Measurements from ENCODE around the gene PRSS22. TPM values are rescaled to one million over a fixed set of nuclear protein-coding genes. Genes with fewer than 3 reads are reported as not detected.

Gene PRSS22
- total and polyA plus RNA-seq, 4 donors = 0.17 TPM; not detected in 3

- DNase-seq (ENCODE audit: low read depth in 4 of 6, low spot score in 6 of 6) = no peak
- H3K9me3 ChIP-seq (ENCODE audit: control insufficient read depth, insufficient read depth, low read length) = no peaks in the 10 kb centered on the region
- H3K27ac ChIP-seq (ENCODE audit: low read depth, low read length) = no peak overlapping the region
- H3K4me1 ChIP-seq (ENCODE audit: control insufficient read depth, insufficient read depth, low read length) = peaks cover 12% of the 10 kb centered on the region
- no peaks in the 10 kb centered on the region for H3K27me3 ChIP-seq (ENCODE audit: control insufficient read depth, insufficient read depth, low read length)
- H3K36me3 ChIP-seq (ENCODE audit: control insufficient read depth, insufficient read depth, low read length) = peaks cover 64% of the 10 kb centered on the region
- 88% methylated on average over 4 of the region's 13 CpGs for WGBS (ENCODE audit: insufficient coverage)
- no peak overlapping the region for H3K4me3 ChIP-seq (ENCODE audit: low read depth, low read length)
Observed at GRCh38 chr16:2899564-2900072, 41.6 kb upstream of the PRSS22 start.

GRCh38 chr16:2898831-2899563 is 41.0 kb upstream of the PRSS22 start:
- 47% methylated on average over 7 of the region's 10 CpGs for WGBS (ENCODE audit: insufficient coverage)
- no peaks in the 10 kb centered on the region for H3K27me3 ChIP-seq (ENCODE audit: control insufficient read depth, insufficient read depth, low read length)
- H3K4me3 ChIP-seq (ENCODE audit: low read depth, low read length) = no peak overlapping the region
- H3K36me3 ChIP-seq (ENCODE audit: control insufficient read depth, insufficient read depth, low read length) = peaks cover 70% of the 10 kb centered on the region
- H3K9me3 ChIP-seq (ENCODE audit: control insufficient read depth, insufficient read depth, low read length) = no peaks in the 10 kb centered on the region
- no peak for DNase-seq (ENCODE audit: low read depth in 4 of 6, low spot score in 6 of 6)
- H3K27ac ChIP-seq (ENCODE audit: low read depth, low read length) = no peak overlapping the region
- peaks cover 6% of the 10 kb centered on the region for H3K4me1 ChIP-seq (ENCODE audit: control insufficient read depth, insufficient read depth, low read length)

GRCh38 chr16:2897110-2897509 is 39.1 kb upstream of the PRSS22 start:
- Histone ChIP-seq H3K27me3 (ENCODE audit: control insufficient read depth, insufficient read depth, low read length) (no peaks in the 10 kb centered on the region), H3K4me3 (ENCODE audit: low read depth, low read length) (no peak overlapping the region), H3K36me3 (ENCODE audit: control insufficient read depth, insufficient read depth, low read length) (peaks cover 74% of the 10 kb centered on the region), H3K4me1 (ENCODE audit: control insufficient read depth, insufficient read depth, low read length) (no peaks in the 10 kb centered on the region), H3K27ac (ENCODE audit: low read depth, low read length) (no peak overlapping the region), H3K9me3 (ENCODE audit: control insufficient read depth, insufficient read depth, low read length) (no peaks in the 10 kb centered on the region)
- no peak for DNase-seq (ENCODE audit: low read depth in 4 of 6, low spot score in 6 of 6)
- 91% methylated on average over 5 of the region's 7 CpGs for WGBS (ENCODE audit: insufficient coverage)

GRCh38 chr16:2896480-2897010 is 38.6 kb upstream of the PRSS22 start:
- peaks cover 74% of the 10 kb centered on the region for H3K36me3 ChIP-seq (ENCODE audit: control insufficient read depth, insufficient read depth, low read length)
- H3K27me3 ChIP-seq (ENCODE audit: control insufficient read depth, insufficient read depth, low read length) = no peaks in the 10 kb centered on the region
- no peak overlapping the region for H3K27ac ChIP-seq (ENCODE audit: low read depth, low read length)
- 95% methylated on average over 19 of the region's 19 CpGs for WGBS (ENCODE audit: insufficient coverage)
- no peaks in the 10 kb centered on the region for H3K4me1 ChIP-seq (ENCODE audit: control insufficient read depth, insufficient read depth, low read length)
- H3K4me3 ChIP-seq (ENCODE audit: low read depth, low read length) = no peak overlapping the region
- DNase-seq (ENCODE audit: low read depth in 4 of 6, low spot score in 6 of 6) = no peak
- no peaks in the 10 kb centered on the region for H3K9me3 ChIP-seq (ENCODE audit: control insufficient read depth, insufficient read depth, low read length)

GRCh38 chr16:2895813-2896212 is 37.8 kb upstream of the PRSS22 start:
- Histone ChIP-seq H3K36me3 (ENCODE audit: control insufficient read depth, insufficient read depth, low read length) (peaks cover 72% of the 10 kb centered on the region), H3K27me3 (ENCODE audit: control insufficient read depth, insufficient read depth, low read length) (no peaks in the 10 kb centered on the region), H3K4me1 (ENCODE audit: control insufficient read depth, insufficient read depth, low read length) (no peaks in the 10 kb centered on the region), H3K9me3 (ENCODE audit: control insufficient read depth, insufficient read depth, low read length) (no peaks in the 10 kb centered on the region), H3K4me3 (ENCODE audit: low read depth, low read length) (no peak overlapping the region), H3K27ac (ENCODE audit: low read depth, low read length) (no peak overlapping the region)
- 59% methylated on average over 4 of the region's 4 CpGs for WGBS (ENCODE audit: insufficient coverage)
- DNase-seq (ENCODE audit: low read depth in 4 of 6, low spot score in 6 of 6) = no peak

- H3K4me1 ChIP-seq (ENCODE audit: control insufficient read depth, insufficient read depth, low read length) = no peaks in the 10 kb centered on the region
- no peak for DNase-seq (ENCODE audit: low read depth in 4 of 6, low spot score in 6 of 6)
- WGBS (ENCODE audit: insufficient coverage) = 86% methylated on average over 31 of the region's 31 CpGs
Observed at GRCh38 chr16:2894231-2894630, 36.3 kb upstream of the PRSS22 start.

GRCh38 chr16:2884041-2884451 is 26.1 kb upstream of the PRSS22 start:
- Histone ChIP-seq H3K4me3 (ENCODE audit: low read depth, low read length) (peak overlapping the region; percentile 78), H3K4me1 (ENCODE audit: control insufficient read depth, insufficient read depth, low read length) (peaks cover 14% of the 10 kb centered on the region), H3K9me3 (ENCODE audit: control insufficient read depth, insufficient read depth, low read length) (peaks cover 5% of the 10 kb centered on the region), H3K27me3 (ENCODE audit: control insufficient read depth, insufficient read depth, low read length) (no peaks in the 10 kb centered on the region), H3K27ac (ENCODE audit: low read depth, low read length) (peak overlapping the region; percentile 98), H3K36me3 (ENCODE audit: control insufficient read depth, insufficient read depth, low read length) (peaks cover 7% of the 10 kb centered on the region)
- DNase-seq (ENCODE audit: low read depth in 4 of 6, low spot score in 6 of 6) = peak in 1 of 6 donors; percentile 2
- 57% methylated on average over 12 of the region's 18 CpGs for WGBS (ENCODE audit: insufficient coverage)

More at GRCh38 chr16:2894231-2894630, 36.3 kb upstream of the PRSS22 start:
- H3K4me3 ChIP-seq (ENCODE audit: low read depth, low read length) = no peak overlapping the region
- no peak overlapping the region for H3K27ac ChIP-seq (ENCODE audit: low read depth, low read length)
- H3K36me3 ChIP-seq (ENCODE audit: control insufficient read depth, insufficient read depth, low read length) = peaks cover 56% of the 10 kb centered on the region
- peaks cover 1% of the 10 kb centered on the region for H3K9me3 ChIP-seq (ENCODE audit: control insufficient read depth, insufficient read depth, low read length)
- H3K27me3 ChIP-seq (ENCODE audit: control insufficient read depth, insufficient read depth, low read length) = no peaks in the 10 kb centered on the region

- peak in 3 of 6 donors; percentile 4 to 61 (median 28) for DNase-seq (ENCODE audit: low read depth in 4 of 6, low spot score in 6 of 6)
- Histone ChIP-seq H3K4me3 (ENCODE audit: low read depth, low read length) (peak overlapping the region; percentile 78), H3K4me1 (ENCODE audit: control insufficient read depth, insufficient read depth, low read length) (peaks cover 14% of the 10 kb centered on the region), H3K27me3 (ENCODE audit: control insufficient read depth, insufficient read depth, low read length) (no peaks in the 10 kb centered on the region), H3K9me3 (ENCODE audit: control insufficient read depth, insufficient read depth, low read length) (peaks cover 5% of the 10 kb centered on the region), H3K27ac (ENCODE audit: low read depth, low read length) (peak overlapping the region; percentile 98), H3K36me3 (ENCODE audit: control insufficient read depth, insufficient read depth, low read length) (peaks cover 7% of the 10 kb centered on the region)
- WGBS (ENCODE audit: insufficient coverage) = 0% methylated on average over 31 of the region's 31 CpGs
Observed at GRCh38 chr16:2883458-2883908, 25.5 kb upstream of the PRSS22 start.

GRCh38 chr16:2882650-2883457 is 24.9 kb upstream of the PRSS22 start, which contains the start of gene FLYWCH2:
FLYWCH2 (plus strand) TSS chr16:2883215; CDS start chr16:2896450, 13,235 bp downstream.
- Histone ChIP-seq H3K4me1 (ENCODE audit: control insufficient read depth, insufficient read depth, low read length) (peaks cover 14% of the 10 kb centered on the region), H3K4me3 (ENCODE audit: low read depth, low read length) (peak within 1 kb of the TSS; percentile 78), H3K27me3 (ENCODE audit: control insufficient read depth, insufficient read depth, low read length) (no peaks in the 10 kb centered on the region), H3K9me3 (ENCODE audit: control insufficient read depth, insufficient read depth, low read length) (peaks cover 5% of the 10 kb centered on the region), H3K36me3 (ENCODE audit: control insufficient read depth, insufficient read depth, low read length) (peaks cover 4% of the 10 kb centered on the region), H3K27ac (ENCODE audit: low read depth, low read length) (peak within 1 kb of the TSS; percentile 98)
- under 1% methylated on average over 73 of the region's 73 CpGs for WGBS (ENCODE audit: insufficient coverage)
- peak; percentile 95 to 100 (median 98) for DNase-seq (ENCODE audit: low read depth in 4 of 6, low spot score in 6 of 6)

All from spinal cord (tissue), 10 donors.